Tibial artery (tissue), 4 donors: Measurements from ENCODE around the gene TEAD4.
"Not testable (repeated sequence)": the region's sequence is repeated elsewhere in the genome, so short reads cannot be mapped to it uniquely, and the experiment has no call there.

Experiments used
- DNase-seq, 2 donors: peaks; one replicate each; pipeline ENCODE4 v3.0.0-alpha.2; 2019
- H3K27ac ChIP-seq, 2 donors: fragments of 200-600 bp; sonication (generic) in 1 of 2; 1 replicate in 1 of 2; 2 replicates in 1 of 2; pipeline ENCODE4 v1.5.1; 2018 to 2019; ENCODE audit warnings: mild to moderate bottlenecking in 1 of 2
- H3K27me3 ChIP-seq, 2 donors: fragments of 200-600 bp; sonication (generic) in 1 of 2; one replicate each; pipeline versions ENCODE4 v1.5.1 to v1.6.0; 2016 to 2019
- H3K36me3 ChIP-seq, 3 donors: fragments of 200-600 bp; sonication (generic) in 2 of 3; one replicate each; pipeline ENCODE4 v1.5.1; 2016 to 2019; ENCODE audit warnings: mild to moderate bottlenecking in 2 of 3
- H3K4me1 ChIP-seq, 4 donors: fragments of 200-600 bp; sonication (generic) in 2 of 4; 1 replicate in 3 of 4; 2 replicates in 1 of 4; pipeline ENCODE4 v1.5.1; 2016 to 2019
- H3K4me3 ChIP-seq, 2 donors: fragments of 200-600 bp; sonication (generic) in 1 of 2; 1 replicate in 1 of 2; 2 replicates in 1 of 2; pipeline ENCODE4 v1.5.1; 2018 to 2019; ENCODE audit warnings: mild to moderate bottlenecking in 2 of 2
- H3K9me3 ChIP-seq, 3 donors: fragments of 200-600 bp; sonication (generic) in 1 of 3; one replicate each; pipeline ENCODE4 v1.5.1; 2016 to 2019
- CTCF ChIP-seq, 2 experiments: fragments of 200-600 bp in 1 of 2; fragments of 450-650 bp in 1 of 2; IDR thresholded peaks; one replicate each; pipeline ENCODE4 v1.5.1; 2017 to 2019; ENCODE audit warnings: antibody characterized with exemption in 2 of 2, mild to moderate bottlenecking in 1 of 2, moderate library complexity in 1 of 2
- intact Hi-C: fragments of 100-400 bp; cut with DNase I; formaldehyde crosslinking; loops from one replicate; pipeline ENCODE4 v1.15.0; 2023; ENCODE audit warnings: low total_unique reads

TEAD4 gene

GRCh38 chr12:3055704-3056467 lies 96.7 kb downstream of the TEAD4 start:
- Histone ChIP-seq H3K4me3 (no peak overlapping the region), H3K27ac (no peak overlapping the region), H3K9me3 (no peaks in the 10 kb centered on the region), H3K4me1 (no peaks in the 10 kb centered on the region), H3K27me3 (no peaks in the 10 kb centered on the region), H3K36me3 (no peaks in the 10 kb centered on the region)
- intact Hi-C loops = no loop called here
- no peak for DNase-seq
- no peak for TF ChIP-seq CTCF (IDR thresholded peaks at IDR 0.05)

GRCh38 chr12:3061059-3061458 lies 101.9 kb downstream of the TEAD4 start:
- Histone ChIP-seq H3K4me1 (no peaks in the 10 kb centered on the region), H3K9me3 (no peaks in the 10 kb centered on the region), H3K27ac (no peak overlapping the region), H3K27me3 (peaks cover 0 to 3% of the 10 kb centered on the region in 2 donors), H3K36me3 (no peaks in the 10 kb centered on the region), H3K4me3 (no peak overlapping the region)
- TF ChIP-seq CTCF (IDR thresholded peaks at IDR 0.05) = no peak
- intact Hi-C loops = no loop called here
- DNase-seq = no peak

GRCh38 chr12:3061501-3062215 lies 102.5 kb downstream of the TEAD4 start:
- Histone ChIP-seq H3K9me3 (no peaks in the 10 kb centered on the region), H3K36me3 (no peaks in the 10 kb centered on the region), H3K4me1 (no peaks in the 10 kb centered on the region), H3K27me3 (peaks cover 0 to 3% of the 10 kb centered on the region in 2 donors), H3K4me3 (no peak overlapping the region), H3K27ac (no peak overlapping the region)
- intact Hi-C loops = no loop called here
- no peak for DNase-seq
- no peak for TF ChIP-seq CTCF (IDR thresholded peaks at IDR 0.05)

- H3K27ac ChIP-seq = no peak overlapping the region
- H3K4me1 ChIP-seq = no peaks in the 10 kb centered on the region
- H3K9me3 ChIP-seq = no peaks in the 10 kb centered on the region
- no peak overlapping the region for H3K4me3 ChIP-seq
- no peak for TF ChIP-seq CTCF (IDR thresholded peaks at IDR 0.05)
- H3K27me3 ChIP-seq = peaks cover 0 to 3% of the 10 kb centered on the region in 2 donors
- DNase-seq = no peak
- no peaks in the 10 kb centered on the region for H3K36me3 ChIP-seq
- intact Hi-C loops = no loop called here
Measured at GRCh38 chr12:3065300-3065699, 106.1 kb downstream of the TEAD4 start.

GRCh38 chr12:3065846-3066245 lies 106.6 kb downstream of the TEAD4 start:
- H3K9me3 ChIP-seq, DNase-seq, intact Hi-C loops: not testable (repeated sequence)

GRCh38 chr12:3069714-3070113 lies 110.5 kb downstream of the TEAD4 start:
- intact Hi-C loops = loop anchor here (5.0 kb wide), 3 partner anchors 63 to 208 kb away; no protein-coding TSS in a partner anchor
- peaks cover 0 to 12% (median 8%) of the 10 kb centered on the region in 4 donors for H3K4me1 ChIP-seq
- H3K27me3 ChIP-seq = peaks cover 0 to 3% of the 10 kb centered on the region in 2 donors
- no peak overlapping the region for H3K27ac ChIP-seq
- no peaks in the 10 kb centered on the region for H3K9me3 ChIP-seq
- no peak for TF ChIP-seq CTCF (IDR thresholded peaks at IDR 0.05)
- H3K4me3 ChIP-seq = no peak overlapping the region
- no peaks in the 10 kb centered on the region for H3K36me3 ChIP-seq
- no peak for DNase-seq

More at GRCh38 chr12:3065846-3066245, 106.6 kb downstream of the TEAD4 start:
- not testable (repeated sequence) for H3K4me3 ChIP-seq, H3K4me1 ChIP-seq, H3K27ac ChIP-seq, H3K27me3 ChIP-seq, H3K36me3 ChIP-seq
